CD14-positive monocyte (primary cell): Measurements from ENCODE around the gene ANKRD55. TPM values are rescaled to one million over a fixed set of nuclear protein-coding genes. Genes with fewer than 3 reads are reported as not detected.
A peak's percentile ranks its signal among the peaks of the same experiment; 100 is the strongest.

Source experiments
- DNase-seq, 3 donors: peaks; one replicate each; pipeline ENCODE4 v3.0.0-alpha.2; 2011 to 2022
- H2AFZ ChIP-seq: 2 replicates; pipeline ENCODE4 v1.6.0; 2012; ENCODE audit warnings: mild to moderate bottlenecking, low read depth, low read length, inconsistent platforms; ENCODE audit not compliant: insufficient read depth, poor library complexity, severe bottlenecking
- H3K27ac ChIP-seq, 2 donors: 1 replicate in 1 of 2; 2 replicates in 1 of 2; pipeline ENCODE4 v1.5.1; 2012 to 2013; ENCODE audit warnings: low read length in 2 of 2, control low read depth in 1 of 2, inconsistent platforms in 1 of 2, low read depth in 1 of 2, mild to moderate bottlenecking in 1 of 2
- H3K27me3 ChIP-seq, 2 donors: one replicate each; pipeline versions ENCODE4 v1.6.0 to v1.6.1; 2011 to 2013; ENCODE audit warnings: low read length in 2 of 2; ENCODE audit not compliant: control insufficient read depth in 2 of 2, insufficient read depth in 2 of 2
- H3K36me3 ChIP-seq, 2 donors: replicated peaks in 1 of 2; 1 replicate in 1 of 2; 2 replicates in 1 of 2; pipeline versions ENCODE4 v1.5.1 to v1.6.1; 2012 to 2013; ENCODE audit warnings: low read length in 2 of 2, control low read depth in 1 of 2, inconsistent platforms in 1 of 2, mild to moderate bottlenecking in 1 of 2; ENCODE audit not compliant: insufficient read depth in 2 of 2, control insufficient read depth in 1 of 2
- H3K4me1 ChIP-seq, 2 donors: 1 replicate in 1 of 2; 2 replicates in 1 of 2; pipeline versions ENCODE4 v1.5.1 to v1.6.1; 2012 to 2013; ENCODE audit warnings: low read length in 2 of 2, control low read depth in 1 of 2, inconsistent platforms in 1 of 2, mild to moderate bottlenecking in 1 of 2, moderate library complexity in 1 of 2; ENCODE audit not compliant: insufficient read depth in 2 of 2, control insufficient read depth in 1 of 2
- H3K4me2 ChIP-seq: replicated peaks from 2 replicates; pipeline ENCODE3; 2012; ENCODE audit warnings: low read length, moderate library complexity, mild to moderate bottlenecking; ENCODE audit not compliant: poor library complexity, severe bottlenecking; ENCODE audit errors: extremely low read depth
- H3K4me3 ChIP-seq, 3 experiments: fragments of 200-600 bp in 1 of 3; sonication (generic) in 1 of 3; replicated peaks in 1 of 3; 1 replicate in 2 of 3; 2 replicates in 1 of 3; pipeline ENCODE4 v1.5.1; 2011 to 2013; ENCODE audit warnings: low read length in 3 of 3, mild to moderate bottlenecking in 3 of 3, control low read depth in 2 of 3, low read depth in 2 of 3, inconsistent platforms in 1 of 3, moderate library complexity in 1 of 3
- H3K79me2 ChIP-seq: 2 replicates; pipeline ENCODE4 v1.6.0; 2012; ENCODE audit warnings: mild to moderate bottlenecking, control low read depth, inconsistent platforms, low read length, moderate library complexity; ENCODE audit not compliant: insufficient read depth
- H3K9ac ChIP-seq: 2 replicates; pipeline ENCODE4 v1.6.0; 2017; ENCODE audit warnings: low read length, mild to moderate bottlenecking; ENCODE audit not compliant: insufficient read depth, poor library complexity, severe bottlenecking
- H3K9me3 ChIP-seq, 2 donors: replicated peaks in 1 of 2; 1 replicate in 1 of 2; 2 replicates in 1 of 2; pipeline versions ENCODE4 v1.5.1 to v1.6.1; 2012 to 2013; ENCODE audit warnings: low read length in 2 of 2, control low read depth in 1 of 2; ENCODE audit not compliant: control insufficient read depth in 1 of 2, insufficient read depth in 1 of 2
- H4K20me1 ChIP-seq: 2 replicates; pipeline ENCODE4 v1.6.0; 2012; ENCODE audit warnings: mild to moderate bottlenecking, low read length, control low read depth, moderate library complexity; ENCODE audit not compliant: insufficient read depth
- H3K27ac Mint-ChIP-seq, 7 donors: one replicate each; pipeline ENCODE4 v1.8.0; 2020; ENCODE audit warnings: mild to moderate bottlenecking in 7 of 7, mixed read lengths in 7 of 7, moderate library complexity in 6 of 7, inconsistent platforms in 2 of 7
- H3K27me3 Mint-ChIP-seq, 3 donors: one replicate each; pipeline ENCODE4 v1.8.0; 2021 to 2022; ENCODE audit warnings: low read depth in 3 of 3, mild to moderate bottlenecking in 3 of 3, mixed read lengths in 3 of 3, moderate library complexity in 3 of 3, inconsistent platforms in 1 of 3
- H3K36me3 Mint-ChIP-seq, 2 donors: one replicate each; pipeline ENCODE4 v1.8.0; 2020; ENCODE audit warnings: mixed read lengths in 2 of 2, inconsistent platforms in 1 of 2, mild to moderate bottlenecking in 1 of 2
- H3K4me1 Mint-ChIP-seq: one replicate; pipeline ENCODE4 v1.8.0; 2020; ENCODE audit warnings: mild to moderate bottlenecking, mixed read lengths
- H3K4me3 Mint-ChIP-seq, 2 donors: one replicate each; pipeline ENCODE4 v1.8.0; 2020; ENCODE audit warnings: mild to moderate bottlenecking in 2 of 2, mixed read lengths in 2 of 2, moderate library complexity in 1 of 2
- H3K9me3 Mint-ChIP-seq, 7 donors: one replicate each; pipeline ENCODE4 v1.8.0; 2020 to 2022; ENCODE audit warnings: mixed read lengths in 7 of 7, mild to moderate bottlenecking in 6 of 7, moderate library complexity in 6 of 7, inconsistent platforms in 2 of 7
- CTCF ChIP-seq: fragments of 200-600 bp; IDR thresholded peaks from one replicate; pipeline ENCODE4 v1.8.0; 2022; ENCODE audit warnings: antibody characterized with exemption, mild to moderate bottlenecking
- WGBS: methylation state at CpG from one replicate; pipeline ENCODE4 v1.1.5; 2013; ENCODE audit warnings: missing lambda C conversion rate; ENCODE audit not compliant: insufficient coverage; 5-methylcytosine and 5-hydroxymethylcytosine counted together
- intact Hi-C, 2 donors: fragments of 100-400 bp; cut with micrococcal nuclease; formaldehyde crosslinking; loops; one replicate each; pipeline versions ENCODE4 v1.15.0 to v1.15.1; 2023
- polyA plus RNA-seq, 3 donors: library from polyadenylated mRNA; depleted of rRNA in 1 of 3; unstranded in 2 of 3; stranded (reverse) in 1 of 3; fragments of 300-500 nt in 2 of 3; fragments of >200 nt in 1 of 3; fragmentation: Illumina TruSeq in 2 of 3; gene quantifications; 1 replicate in 2 of 3; 2 replicates in 1 of 3; pipeline ENCODE4 v1.2.3, GENCODE V29; 2012 to 2021

ANKRD55 gene
- polyA plus RNA-seq, 3 donors: 0.20 to 0.55 (median 0.28) TPM

DNA sequence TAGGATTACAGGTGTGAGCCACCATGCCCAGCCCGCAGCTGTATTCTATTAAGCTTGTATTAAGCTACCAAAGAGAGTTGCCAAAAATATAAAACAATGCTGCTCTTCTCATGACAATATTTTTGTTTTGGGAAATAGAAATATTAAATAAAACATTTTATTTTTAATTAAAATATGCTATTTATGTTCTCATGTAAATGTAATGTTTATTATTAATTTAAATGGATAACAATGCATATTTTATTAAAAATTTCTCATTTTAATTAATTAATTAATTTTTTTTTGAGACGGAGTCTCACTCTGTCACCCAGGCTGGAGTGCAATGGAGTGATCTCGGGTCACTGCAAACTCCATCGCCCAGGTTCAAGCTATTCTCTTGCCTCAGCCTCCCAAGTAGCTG lies 117.5 kb downstream of the ANKRD55 start:
- Mint-ChIP-seq H3K36me3 (peaks cover 3 to 12% of the 10 kb centered on the region in 2 donors), H3K9me3 (peaks cover 0 to 3% (median 0%) of the 10 kb centered on the region in 7 donors), H3K27me3 (no peaks in the 10 kb centered on the region), H3K27ac (no peak overlapping the region), H3K4me3 (no peak overlapping the region), H3K4me1 (peaks cover 17% of the 10 kb centered on the region)
- intact Hi-C loops: no loop called here
- no peak for TF ChIP-seq CTCF
- Histone ChIP-seq H3K4me3 (no peak overlapping the region), H3K27ac (no peak overlapping the region), H3K27me3 (no peaks in the 10 kb centered on the region), H3K9ac (no peak overlapping the region), H3K36me3 (no peaks in the 10 kb centered on the region), H3K9me3 (no peaks in the 10 kb centered on the region), H4K20me1 (no peaks in the 10 kb centered on the region), H3K4me1 (peaks cover 19% of the 10 kb centered on the region in 2 donors), H3K79me2 (no peaks in the 10 kb centered on the region), H3K4me2 (no peak overlapping the region), H2AFZ (no peak overlapping the region)
- DNase-seq: no peak
- no CpG with 5 or more reads among the region's 4 CpGs for WGBS

DNA sequence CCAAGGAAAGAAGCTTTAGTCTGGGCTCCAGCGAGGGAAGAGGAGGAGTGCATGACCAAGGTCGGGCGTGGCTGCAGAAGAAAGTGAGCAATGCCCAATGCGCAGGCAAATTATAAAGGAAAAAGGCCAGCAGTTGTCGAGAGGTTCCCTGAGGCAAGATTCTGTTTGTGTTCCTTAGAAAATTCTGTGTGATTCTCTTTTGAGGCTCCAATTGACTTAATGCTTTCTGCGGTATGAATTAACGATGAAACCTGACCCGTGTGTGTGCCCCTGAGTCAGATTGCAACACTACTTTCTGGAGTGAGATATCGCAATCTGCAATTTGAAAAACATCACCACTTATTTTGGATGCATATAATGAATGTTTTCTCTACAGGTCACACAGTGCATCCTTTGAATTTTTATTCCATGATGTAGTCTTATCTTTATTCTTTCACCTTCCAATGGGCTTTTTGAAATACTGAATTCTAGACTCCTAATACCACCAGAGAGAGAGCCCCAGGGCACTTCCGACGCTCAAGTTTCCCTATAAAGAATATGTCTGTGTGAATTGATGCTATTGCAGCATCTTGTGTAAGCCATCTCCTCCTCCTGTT lies 120.5 kb downstream of the ANKRD55 start:
- H3K4me3 ChIP-seq: peak overlapping the region in 1 of 3 experiments; percentile 7
- H3K4me3 Mint-ChIP-seq: peak overlapping the region in 1 of 2 donors; percentile 51
- H3K27me3 ChIP-seq: no peaks in the 10 kb centered on the region
- no peaks in the 10 kb centered on the region for H3K9me3 Mint-ChIP-seq
- 94% methylated on average over 2 of the region's 11 CpGs for WGBS
- H3K27me3 Mint-ChIP-seq: no peaks in the 10 kb centered on the region
- H3K4me1 Mint-ChIP-seq: peaks cover 16% of the 10 kb centered on the region
- intact Hi-C loops: no loop called here
- peak overlapping the region; percentile 17 for H3K4me2 ChIP-seq
- H3K4me1 ChIP-seq: peaks cover 17 to 19% of the 10 kb centered on the region in 2 donors
- H3K9ac ChIP-seq: no peak overlapping the region
- no peak for TF ChIP-seq CTCF
- H4K20me1 ChIP-seq: no peaks in the 10 kb centered on the region
- H3K36me3 ChIP-seq: no peaks in the 10 kb centered on the region
- DNase-seq: no peak
- no peak overlapping the region for H3K27ac ChIP-seq
- no peaks in the 10 kb centered on the region for H3K79me2 ChIP-seq
- H2AFZ ChIP-seq: no peak overlapping the region
- H3K36me3 Mint-ChIP-seq: peaks cover 3 to 12% of the 10 kb centered on the region in 2 donors
- H3K9me3 ChIP-seq: no peaks in the 10 kb centered on the region
- H3K27ac Mint-ChIP-seq: peak overlapping the region in 3 of 7 donors; percentile 5 to 45 (median 12)
